HL-60 (cell line): ENCODE data around the gene ANKFN1.

Source experiments
- DNase-seq, 2 experiments: peaks; one replicate each; pipeline ENCODE4 v3.0.0-alpha.2; 2010 to 2020; ENCODE audit warnings: low read depth in 1 of 2, low spot score in 1 of 2
- H3K27ac ChIP-seq: fragments of 250-450 bp; sonication (Bioruptor Pico); replicated peaks from 2 replicates; pipeline ENCODE4 v1.5.1; 2020; ENCODE audit warnings: mild to moderate bottlenecking, moderate library complexity
- H3K27me3 ChIP-seq: fragments of 250-450 bp; sonication (Bioruptor Pico); 2 replicates; pipeline ENCODE4 v1.5.1; 2021; ENCODE audit warnings: mild to moderate bottlenecking, moderate library complexity; ENCODE audit not compliant: insufficient read depth, poor library complexity, severe bottlenecking
- H3K4me3 ChIP-seq: replicated peaks from 2 replicates; pipeline ENCODE4 v1.5.1; 2011; ENCODE audit warnings: mild to moderate bottlenecking, control low read depth, low read length; ENCODE audit not compliant: insufficient read depth
- CTCF ChIP-seq: IDR thresholded peaks from one replicate; pipeline ENCODE4 v1.5.1; 2011; ENCODE audit warnings: low read length, control low read depth, inconsistent platforms; ENCODE audit not compliant: insufficient read depth
- GABPA ChIP-seq: IDR thresholded peaks from 2 replicates; pipeline ENCODE4 v1.6.1; 2012; ENCODE audit warnings: low read depth
- POLR2AphosphoS5 ChIP-seq: IDR thresholded peaks from 2 replicates; pipeline ENCODE4 v1.6.1; 2012; ENCODE audit warnings: low read depth
- REST ChIP-seq: IDR thresholded peaks from 2 replicates; pipeline ENCODE4 v1.6.1; 2012; ENCODE audit warnings: low read depth; ENCODE audit not compliant: insufficient replicate concordance
- SPI1 ChIP-seq: IDR thresholded peaks from 2 replicates; pipeline ENCODE4 v1.6.1; 2012; ENCODE audit warnings: low read depth, mild to moderate bottlenecking, borderline replicate concordance

ANKFN1 gene

GRCh38 chr17:56486732-56487131 lies 333.5 kb downstream of the ANKFN1 start:
- Histone ChIP-seq H3K27ac (no peak overlapping the region), H3K27me3 (no peaks in the 10 kb centered on the region), H3K4me3 (no peak overlapping the region)
- DNase-seq = no peak
- no peak for TF ChIP-seq POLR2AphosphoS5
- TF ChIP-seq GABPA = no peak
- TF ChIP-seq REST = no peak

- H3K4me3 ChIP-seq = no peak overlapping the region
- no peak for DNase-seq
- H3K27me3 ChIP-seq = no peaks in the 10 kb centered on the region
- TF ChIP-seq SPI1 (no peak), POLR2AphosphoS5 (no peak)
- H3K27ac ChIP-seq = no peak overlapping the region
Measured at GRCh38 chr17:56488800-56489199, 335.5 kb downstream of the ANKFN1 start.

- Histone ChIP-seq H3K4me3 (no peak overlapping the region), H3K27ac (no peak overlapping the region), H3K27me3 (no peaks in the 10 kb centered on the region)
- no peak for TF ChIP-seq CTCF
- no peak for TF ChIP-seq SPI1
- TF ChIP-seq REST = no peak
- TF ChIP-seq GABPA = no peak
- no peak for TF ChIP-seq POLR2AphosphoS5
- DNase-seq = no peak
Measured at GRCh38 chr17:56489980-56490379, 336.7 kb downstream of the ANKFN1 start.

- H3K27me3 ChIP-seq = no peaks in the 10 kb centered on the region
- TF ChIP-seq POLR2AphosphoS5 (no peak), GABPA (no peak), CTCF (no peak), SPI1 (no peak), REST (no peak)
- DNase-seq = no peak
- H3K27ac ChIP-seq = no peak overlapping the region
- no peak overlapping the region for H3K4me3 ChIP-seq
Measured at GRCh38 chr17:56495556-56495955, 342.3 kb downstream of the ANKFN1 start.
